ENCODE measurements around the gene GSE1.

The GSE1 gene

GRCh38 chr16:85686912-85687591 lies 73.9 kb downstream of the GSE1 start:
- no peak for DNase-seq

- no peak for DNase-seq
Observed at GRCh38 chr16:85687651-85688471, 74.7 kb downstream of the GSE1 start.

- DNase-seq, result peak; percentile 92
Observed at GRCh38 chr16:85688586-85689284, 75.6 kb downstream of the GSE1 start, which contains the start of gene GINS2. Gene GINS2 (minus strand): TSS chr16:85688954. CDS start chr16:85688898, 56 bp downstream.

GRCh38 chr16:85689285-85689949 lies 76.3 kb downstream of the GSE1 start:
- DNase-seq, result no peak

GRCh38 chr16:85689950-85690320 lies 76.8 kb downstream of the GSE1 start:
- DNase-seq, result no peak

GRCh38 chr16:85690469-85691064 lies 77.4 kb downstream of the GSE1 start:
- DNase-seq, result no peak

- DNase-seq, result no peak
Observed at GRCh38 chr16:85695196-85696128, 82.3 kb downstream of the GSE1 start.

GRCh38 chr16:85696781-85697180 lies 83.7 kb downstream of the GSE1 start:
- no peak for DNase-seq

GRCh38 chr16:85697431-85697830 lies 84.3 kb downstream of the GSE1 start:
- DNase-seq, result no peak

- no peak for DNase-seq
Observed at GRCh38 chr16:85698459-85698891, 85.4 kb downstream of the GSE1 start.

- DNase-seq, result no peak
Observed at GRCh38 chr16:85698935-85699558, 85.9 kb downstream of the GSE1 start.

- DNase-seq, result no peak
Observed at GRCh38 chr16:85699628-85700027, 86.5 kb downstream of the GSE1 start.

GRCh38 chr16:85704011-85704410 lies 90.9 kb downstream of the GSE1 start:
- no peak for DNase-seq

- DNase-seq, result no peak
Observed at GRCh38 chr16:85704900-85705846, 92.1 kb downstream of the GSE1 start.

- DNase-seq, result no peak
Observed at GRCh38 chr16:85706449-85707034, 93.4 kb downstream of the GSE1 start.

GRCh38 chr16:85707528-85708095 lies 94.5 kb downstream of the GSE1 start:
- DNase-seq, result no peak

GRCh38 chr16:85708338-85708737 lies 95.2 kb downstream of the GSE1 start:
- no peak for DNase-seq

- no peak for DNase-seq
Observed at GRCh38 chr16:85709766-85710585, 96.9 kb downstream of the GSE1 start.
